Activated CD4-positive, alpha-beta memory T cell treated with anti-CD3 and anti-CD28 coated beads, Interleukin-2, amount 10 ng/mL, durations not matched to agents 7 days and 5 days (primary cell): ENCODE results near the gene SEC11C. TPM values are rescaled to one million over a fixed set of nuclear protein-coding genes. Genes with fewer than 3 reads are reported as not detected.

Source experiments
- CTCF ChIA-PET: fragments of 350-600 bp; sonication (Branson Sonifier 250); formaldehyde crosslinking; loops from one replicate; lab custom pipeline; 2021; ENCODE audit warnings: antibody characterized with exemption, inconsistent platforms; lab: Charles Lee
- POLR2A ChIA-PET: fragments of 350-600 bp; sonication (Branson Sonifier 250); formaldehyde crosslinking; loops from one replicate; lab custom pipeline; 2021; ENCODE audit warnings: antibody characterized with exemption; lab: Charles Lee
- DNase-seq: peaks from one replicate; pipeline ENCODE4 v3.0.0-alpha.2; 2020
- H3K27ac Mint-ChIP-seq: one replicate; pipeline ENCODE4 v1.8.0; 2021; ENCODE audit warnings: mild to moderate bottlenecking, mixed read lengths
- H3K27me3 Mint-ChIP-seq: one replicate; pipeline ENCODE4 v1.8.0; 2021; ENCODE audit warnings: mixed read lengths
- H3K36me3 Mint-ChIP-seq: one replicate; pipeline ENCODE4 v1.8.0; 2021; ENCODE audit warnings: low read depth, mixed read lengths
- H3K4me1 Mint-ChIP-seq: one replicate; pipeline ENCODE4 v1.8.0; 2021; ENCODE audit warnings: mixed read lengths
- H3K4me3 Mint-ChIP-seq: one replicate; pipeline ENCODE4 v1.8.0; 2021; ENCODE audit warnings: mild to moderate bottlenecking, mixed read lengths
- H3K9me3 Mint-ChIP-seq: one replicate; pipeline ENCODE4 v1.8.0; 2021; ENCODE audit warnings: mixed read lengths
- total RNA-seq, 2 experiments: library from RNA; stranded (reverse); gene quantifications; one replicate each; pipeline ENCODE4 v1.2.3, GENCODE V29; 2021

Gene SEC11C
- total RNA-seq, 2 experiments from 2014 or later: 119 to 129 TPM

DNA sequence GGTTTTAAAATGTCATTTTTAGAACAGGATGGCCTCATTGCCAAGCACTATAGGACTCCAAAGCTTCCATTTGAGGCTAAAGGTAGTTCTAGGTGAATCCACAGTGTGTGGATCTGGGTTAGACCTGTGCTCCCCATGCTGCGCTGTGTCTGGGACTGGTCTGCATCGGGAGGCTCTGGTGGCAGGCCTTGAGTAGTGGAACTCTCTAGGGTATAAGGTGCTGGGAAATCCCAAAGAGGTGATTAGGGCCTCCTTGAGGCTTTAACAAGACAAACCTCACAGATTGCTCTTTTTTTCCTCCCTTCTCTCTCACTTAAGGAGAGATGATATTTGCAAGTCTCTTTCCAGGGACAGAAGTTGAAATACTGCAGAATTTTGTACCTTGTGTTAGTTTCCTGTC is 9.3 kb downstream of the SEC11C start:
- H3K4me3 Mint-ChIP-seq: no peak overlapping the region
- peaks cover 44% of the 10 kb centered on the region for H3K36me3 Mint-ChIP-seq
- peaks cover 58% of the 10 kb centered on the region for H3K4me1 Mint-ChIP-seq
- H3K27me3 Mint-ChIP-seq: no peaks in the 10 kb centered on the region
- H3K9me3 Mint-ChIP-seq: no peaks in the 10 kb centered on the region
- no peak for DNase-seq
- CTCF ChIA-PET: no interaction called here
- POLR2A ChIA-PET: interaction anchor here (5.0 kb wide), 1 partner anchor 7 kb away, joined by 47 read pairs; the partner anchor contains the start of gene SEC11C
- H3K27ac Mint-ChIP-seq: no peak overlapping the region

GRCh38 chr18:59149416-59149815 is 9.7 kb downstream of the SEC11C start:
- Mint-ChIP-seq H3K9me3 (no peaks in the 10 kb centered on the region), H3K36me3 (peaks cover 48% of the 10 kb centered on the region), H3K27me3 (no peaks in the 10 kb centered on the region), H3K27ac (no peak overlapping the region), H3K4me3 (no peak overlapping the region), H3K4me1 (peaks cover 54% of the 10 kb centered on the region)
- DNase-seq: no peak
- ChIA-PET POLR2A (interaction anchor here (5.0 kb wide), 1 partner anchor 8 kb away, joined by 47 read pairs; the partner anchor contains the start of gene SEC11C), CTCF (no interaction called here)

- POLR2A ChIA-PET: interaction anchor here (5.0 kb wide), 1 partner anchor 9 kb away, joined by 47 read pairs; the partner anchor contains the start of gene SEC11C
- no peak overlapping the region for H3K4me3 Mint-ChIP-seq
- H3K36me3 Mint-ChIP-seq: peaks cover 52% of the 10 kb centered on the region
- H3K9me3 Mint-ChIP-seq: no peaks in the 10 kb centered on the region
- CTCF ChIA-PET: no interaction called here
- H3K27ac Mint-ChIP-seq: peak overlapping the region; percentile 12
- H3K27me3 Mint-ChIP-seq: no peaks in the 10 kb centered on the region
- peaks cover 50% of the 10 kb centered on the region for H3K4me1 Mint-ChIP-seq
- DNase-seq: no peak
Observed at GRCh38 chr18:59150236-59150635, 10.6 kb downstream of the SEC11C start.

- Mint-ChIP-seq H3K4me3 (no peak overlapping the region), H3K27me3 (no peaks in the 10 kb centered on the region), H3K36me3 (peaks cover 68% of the 10 kb centered on the region), H3K9me3 (no peaks in the 10 kb centered on the region), H3K4me1 (peaks cover 15% of the 10 kb centered on the region), H3K27ac (no peak overlapping the region)
- POLR2A ChIA-PET: interaction anchor here (1.8 kb wide), 1 partner anchor 14 kb away, joined by 4 read pairs; no protein-coding TSS in a partner anchor
- no peak for DNase-seq
- CTCF ChIA-PET: no interaction called here
Observed at GRCh38 chr18:59155153-59155552, 15.5 kb downstream of the SEC11C start.

DNA sequence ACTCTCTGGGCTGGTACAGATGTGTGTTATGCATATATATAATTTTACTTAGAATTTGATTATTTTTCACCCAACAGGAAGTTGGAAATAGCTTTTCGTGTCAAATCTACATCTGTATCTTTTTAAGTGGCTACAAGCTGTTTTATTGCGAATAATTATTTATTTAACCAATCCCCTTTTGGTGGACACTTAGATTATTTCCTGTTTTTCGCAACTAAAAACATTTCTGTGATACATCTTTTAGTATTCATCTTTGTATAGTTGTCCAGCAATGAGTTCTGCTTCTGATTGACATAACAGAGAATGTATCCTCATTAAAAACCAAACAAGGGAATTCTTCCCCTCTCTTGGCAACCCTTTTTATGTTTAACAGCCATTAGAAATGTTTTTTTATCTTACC is 16.6 kb downstream of the SEC11C start:
- Mint-ChIP-seq H3K4me1 (peaks cover 3% of the 10 kb centered on the region), H3K36me3 (peaks cover 61% of the 10 kb centered on the region), H3K27me3 (no peaks in the 10 kb centered on the region), H3K4me3 (no peak overlapping the region), H3K27ac (no peak overlapping the region), H3K9me3 (no peaks in the 10 kb centered on the region)
- ChIA-PET POLR2A (interaction anchor here (1.7 kb wide), 1 partner anchor 10 kb away, joined by 5 read pairs; no protein-coding TSS in a partner anchor), CTCF (no interaction called here)
- DNase-seq: no peak

DNA sequence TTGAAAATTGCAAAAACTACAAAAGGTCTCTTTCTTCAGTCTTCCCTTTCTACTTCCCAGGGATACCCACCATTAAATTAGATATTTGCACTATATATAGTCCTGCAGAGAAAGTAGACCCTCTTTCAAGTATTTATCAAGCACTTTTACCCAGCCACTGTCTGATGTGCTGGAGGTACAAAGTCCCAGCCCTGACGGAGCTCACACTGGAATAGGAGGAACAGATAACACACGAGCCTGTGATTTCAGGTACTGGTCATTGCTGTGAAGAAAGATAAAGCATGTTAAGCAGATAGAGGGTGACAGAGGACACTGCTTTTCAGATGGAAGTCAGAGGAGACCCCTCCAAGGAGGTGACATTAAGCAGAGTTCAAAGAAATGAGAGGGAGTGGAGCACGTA is 19.6 kb downstream of the SEC11C start:
- DNase-seq: no peak
- Mint-ChIP-seq H3K36me3 (peaks cover 38% of the 10 kb centered on the region), H3K4me3 (no peak overlapping the region), H3K27ac (no peak overlapping the region), H3K27me3 (no peaks in the 10 kb centered on the region), H3K9me3 (no peaks in the 10 kb centered on the region), H3K4me1 (no peaks in the 10 kb centered on the region)
- ChIA-PET CTCF (no interaction called here), POLR2A (no interaction called here)

- peaks cover 35% of the 10 kb centered on the region for H3K36me3 Mint-ChIP-seq
- CTCF ChIA-PET: interaction anchor here (1.8 kb wide), 1 partner anchor 89 kb away, joined by 4 read pairs; no protein-coding TSS in a partner anchor
- no peaks in the 10 kb centered on the region for H3K9me3 Mint-ChIP-seq
- POLR2A ChIA-PET: no interaction called here
- no peak overlapping the region for H3K27ac Mint-ChIP-seq
- H3K27me3 Mint-ChIP-seq: no peaks in the 10 kb centered on the region
- no peak for DNase-seq
- no peaks in the 10 kb centered on the region for H3K4me1 Mint-ChIP-seq
- H3K4me3 Mint-ChIP-seq: no peak overlapping the region
Observed at GRCh38 chr18:59159986-59160385, 20.3 kb downstream of the SEC11C start.

GRCh38 chr18:59172664-59173249 is 33.1 kb downstream of the SEC11C start:
- peaks cover 15% of the 10 kb centered on the region for H3K27me3 Mint-ChIP-seq
- H3K4me3 Mint-ChIP-seq: no peak overlapping the region
- H3K4me1 Mint-ChIP-seq: no peaks in the 10 kb centered on the region
- no peak overlapping the region for H3K27ac Mint-ChIP-seq
- ChIA-PET POLR2A (no interaction called here), CTCF (no interaction called here)
- H3K9me3 Mint-ChIP-seq: peaks cover 25% of the 10 kb centered on the region
- DNase-seq: no peak
- H3K36me3 Mint-ChIP-seq: peaks cover 13% of the 10 kb centered on the region

- H3K4me3 Mint-ChIP-seq: no peak overlapping the region
- DNase-seq: no peak
- H3K4me1 Mint-ChIP-seq: no peaks in the 10 kb centered on the region
- H3K27ac Mint-ChIP-seq: no peak overlapping the region
- H3K27me3 Mint-ChIP-seq: peaks cover 2% of the 10 kb centered on the region
- H3K36me3 Mint-ChIP-seq: peaks cover 13% of the 10 kb centered on the region
- peaks cover 14% of the 10 kb centered on the region for H3K9me3 Mint-ChIP-seq
- POLR2A ChIA-PET: no interaction called here
- CTCF ChIA-PET: no interaction called here
Observed at GRCh38 chr18:59177485-59177884, 37.8 kb downstream of the SEC11C start.

- H3K27ac Mint-ChIP-seq: no peak overlapping the region
- H3K4me3 Mint-ChIP-seq: no peak overlapping the region
- CTCF ChIA-PET: no interaction called here
- no peak for DNase-seq
- no peaks in the 10 kb centered on the region for H3K36me3 Mint-ChIP-seq
- POLR2A ChIA-PET: no interaction called here
- H3K9me3 Mint-ChIP-seq: no peaks in the 10 kb centered on the region
- peaks cover 5% of the 10 kb centered on the region for H3K27me3 Mint-ChIP-seq
- H3K4me1 Mint-ChIP-seq: no peaks in the 10 kb centered on the region
Observed at GRCh38 chr18:59180150-59180845, 40.6 kb downstream of the SEC11C start.

GRCh38 chr18:59182673-59183072 is 43.0 kb downstream of the SEC11C start:
- CTCF ChIA-PET: no interaction called here
- no peaks in the 10 kb centered on the region for H3K4me1 Mint-ChIP-seq
- no peaks in the 10 kb centered on the region for H3K9me3 Mint-ChIP-seq
- no peak overlapping the region for H3K27ac Mint-ChIP-seq
- H3K4me3 Mint-ChIP-seq: no peak overlapping the region
- H3K27me3 Mint-ChIP-seq: peaks cover 10% of the 10 kb centered on the region
- no peaks in the 10 kb centered on the region for H3K36me3 Mint-ChIP-seq
- POLR2A ChIA-PET: no interaction called here
- DNase-seq: no peak

DNA sequence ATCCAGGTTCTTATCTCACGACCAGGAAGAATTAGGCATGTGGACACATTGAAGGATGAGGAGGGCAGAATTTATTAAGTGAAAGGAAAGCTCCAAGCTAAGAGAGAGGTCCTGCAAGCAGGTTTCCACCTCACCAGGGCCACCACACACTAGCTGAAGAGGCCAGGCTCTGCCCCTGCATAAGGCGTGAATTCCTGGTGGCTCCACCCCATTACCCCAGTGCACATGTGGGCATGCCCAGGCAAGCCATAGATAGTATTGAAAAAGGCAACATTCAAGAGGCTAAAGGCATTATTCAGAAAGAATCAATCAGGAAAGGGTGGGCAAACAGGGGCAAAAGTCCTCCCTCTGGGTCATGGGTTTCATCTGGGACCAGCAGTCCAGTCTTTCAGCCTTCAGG is 49.3 kb downstream of the SEC11C start:
- POLR2A ChIA-PET: no interaction called here
- no peaks in the 10 kb centered on the region for H3K9me3 Mint-ChIP-seq
- CTCF ChIA-PET: no interaction called here
- H3K4me3 Mint-ChIP-seq: no peak overlapping the region
- DNase-seq: no peak
- H3K36me3 Mint-ChIP-seq: no peaks in the 10 kb centered on the region
- peaks cover 5% of the 10 kb centered on the region for H3K4me1 Mint-ChIP-seq
- H3K27me3 Mint-ChIP-seq: peaks cover 8% of the 10 kb centered on the region
- no peak overlapping the region for H3K27ac Mint-ChIP-seq

DNA sequence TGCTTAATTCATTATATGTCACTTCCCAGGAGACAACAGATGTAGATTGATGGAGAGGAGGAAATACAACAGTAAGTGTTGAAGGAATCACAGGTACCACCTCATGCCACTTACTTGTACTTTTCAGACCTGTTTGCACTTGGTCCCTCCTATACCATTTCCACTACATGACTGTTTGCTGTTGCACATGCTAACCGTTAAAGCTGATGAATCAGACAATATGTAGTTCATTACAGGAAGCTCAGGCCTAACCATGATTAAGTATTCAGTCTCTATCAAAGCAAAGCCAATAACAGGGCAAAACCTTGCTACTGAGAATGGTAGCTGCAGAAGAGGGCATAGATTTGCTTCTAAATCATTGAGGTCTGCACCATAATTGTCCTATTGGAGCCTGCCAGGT is 50.1 kb downstream of the SEC11C start:
- Mint-ChIP-seq H3K4me3 (no peak overlapping the region), H3K27me3 (peaks cover 7% of the 10 kb centered on the region), H3K36me3 (no peaks in the 10 kb centered on the region), H3K9me3 (no peaks in the 10 kb centered on the region), H3K4me1 (peaks cover 5% of the 10 kb centered on the region), H3K27ac (no peak overlapping the region)
- ChIA-PET POLR2A (interaction anchor here (1.4 kb wide), 1 partner anchor 49 kb away, joined by 3 read pairs; no protein-coding TSS in a partner anchor), CTCF (no interaction called here)
- no peak for DNase-seq
